Transverse colon (tissue), 4 donors: ENCODE results near the gene TNFRSF6B. TPM values are rescaled to one million over a fixed set of nuclear protein-coding genes. Genes with fewer than 3 reads are reported as not detected.

Source experiments
- DNase-seq: peaks from one replicate; pipeline ENCODE4 v3.0.0-alpha.2; 2019
- H3K27ac ChIP-seq, 4 donors: fragments of 200-600 bp; sonication (generic); 2 replicates each; pipeline ENCODE4 v1.5.1; 2016 to 2018; ENCODE audit warnings: inconsistent platforms in 4 of 4
- H3K27me3 ChIP-seq: fragments of 200-600 bp; sonication (generic); 2 replicates; pipeline ENCODE4 v1.5.1; 2017; ENCODE audit warnings: inconsistent platforms
- H3K36me3 ChIP-seq, 4 donors: fragments of 200-600 bp; sonication (generic); 2 replicates each; pipeline ENCODE4 v1.5.1; 2017 to 2019; ENCODE audit warnings: inconsistent platforms in 4 of 4
- H3K4me1 ChIP-seq, 4 donors: fragments of 200-600 bp; sonication (generic); 2 replicates each; pipeline ENCODE4 v1.5.1; 2017 to 2020; ENCODE audit warnings: inconsistent platforms in 4 of 4
- H3K4me3 ChIP-seq, 4 donors: fragments of 200-600 bp; sonication (generic); 1 replicate in 1 of 4; 2 replicates in 3 of 4; pipeline versions ENCODE4 v1.5.1 to v1.6.1; 2017 to 2019; ENCODE audit warnings: inconsistent platforms in 4 of 4
- H3K9me3 ChIP-seq, 2 donors: fragments of 200-600 bp; sonication (generic); 2 replicates each; pipeline ENCODE4 v1.5.1; 2017 to 2019; ENCODE audit warnings: inconsistent platforms in 2 of 2
- EP300 ChIP-seq: sonication (generic); formaldehyde crosslinking; IDR thresholded peaks from one replicate; pipeline ENCODE4 v1.6.1; 2017; ENCODE audit warnings: antibody characterized with exemption, low read depth
- POLR2A ChIP-seq: fragments of 450-650 bp; IDR thresholded peaks from one replicate; pipeline ENCODE4 v1.6.1; 2016; ENCODE audit warnings: antibody characterized with exemption, mild to moderate bottlenecking, moderate library complexity
- POLR2AphosphoS5 ChIP-seq, 3 donors: sonication (generic); formaldehyde crosslinking; IDR thresholded peaks; one replicate each; pipeline ENCODE4 v1.6.1; 2016; ENCODE audit warnings: antibody characterized with exemption in 3 of 3
- WGBS, 2 donors: methylation state at CpG; one replicate each; pipeline ENCODE4 v1.1.5; 2018; ENCODE audit warnings: low coverage in 1 of 2; 5-methylcytosine and 5-hydroxymethylcytosine counted together
- in situ Hi-C, 4 donors: fragments of 200-750 bp; cut with MboI; loops; one replicate each; pipeline versions ENCODE4 v1.15.0 to v1.15.1; 2017; ENCODE audit warnings: low sequenced_read_pairs in 3 of 4, low pct_ligation_motif_present in 1 of 4, low pct_unique_long_range_greater_than_20kb in 1 of 4
- intact Hi-C: fragments of 100-400 bp; cut with DNase I; formaldehyde crosslinking; loops from one replicate; pipeline ENCODE4 v1.15.1; 2023; ENCODE audit warnings: low total_unique reads
- total RNA-seq, 4 donors: library from RNA; depleted of rRNA; stranded (reverse); fragments of >200 nt; gene quantifications; one replicate each; pipeline ENCODE4 v1.1.0, GENCODE V29; 2016
- TF ChIP-seq, protein P1 (sequence below), 5 experiments: fragments of 200-600 bp in 3 of 5; fragments of 450-650 bp in 2 of 5; sonication (generic) in 3 of 5; IDR thresholded peaks; 1 replicate in 2 of 5; 2 replicates in 3 of 5; pipeline ENCODE4 v1.5.1; 2016 to 2017; ENCODE audit warnings: antibody characterized with exemption in 5 of 5, inconsistent platforms in 3 of 5, mild to moderate bottlenecking in 2 of 5, moderate library complexity in 1 of 5

Gene TNFRSF6B
- total RNA-seq, 4 donors from 2014 or later = 4.2 to 34.4 (median 13.6) TPM

DNA sequence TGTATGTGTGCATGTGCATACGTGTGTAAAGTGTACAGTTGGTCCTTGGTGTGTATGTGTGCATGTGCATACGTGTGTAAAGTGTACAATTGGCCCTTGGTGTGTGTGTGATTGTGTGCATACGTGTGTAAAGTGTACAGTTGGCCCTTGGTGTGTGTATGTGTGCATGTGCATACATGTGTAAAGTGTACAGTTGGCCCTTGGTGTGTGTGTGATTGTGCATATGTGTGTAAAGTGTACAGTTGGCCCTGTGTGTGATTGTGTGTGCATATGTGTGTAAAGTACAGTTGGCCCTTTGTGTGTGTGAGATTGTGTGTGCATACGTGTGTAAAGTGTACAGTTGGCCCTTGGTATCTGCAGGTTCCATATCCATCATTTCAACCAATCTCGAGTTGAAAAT is 35.0 kb downstream of the TNFRSF6B start:
- Histone ChIP-seq H3K4me1 (peaks cover 6 to 32% (median 14%) of the 10 kb centered on the region in 4 donors), H3K27me3 (no peaks in the 10 kb centered on the region), H3K9me3 (no peaks in the 10 kb centered on the region), H3K36me3 (peaks cover 0 to 2% (median 0%) of the 10 kb centered on the region in 4 donors), H3K4me3 (no peak overlapping the region), H3K27ac (peak overlapping the region in 1 of 4 donors; percentile 48)
- intact Hi-C loops = no loop called here
- no peak for DNase-seq
- 83 to 100% methylated on average over 1 to 5 of the region's 5 CpGs for WGBS, 2 donors
- TF ChIP-seq POLR2A = no peak
- no peak for TF ChIP-seq EP300
- TF ChIP-seq POLR2AphosphoS5 (IDR thresholded peaks at IDR 0.05) = no peak
- TF ChIP-seq, protein P1, sequence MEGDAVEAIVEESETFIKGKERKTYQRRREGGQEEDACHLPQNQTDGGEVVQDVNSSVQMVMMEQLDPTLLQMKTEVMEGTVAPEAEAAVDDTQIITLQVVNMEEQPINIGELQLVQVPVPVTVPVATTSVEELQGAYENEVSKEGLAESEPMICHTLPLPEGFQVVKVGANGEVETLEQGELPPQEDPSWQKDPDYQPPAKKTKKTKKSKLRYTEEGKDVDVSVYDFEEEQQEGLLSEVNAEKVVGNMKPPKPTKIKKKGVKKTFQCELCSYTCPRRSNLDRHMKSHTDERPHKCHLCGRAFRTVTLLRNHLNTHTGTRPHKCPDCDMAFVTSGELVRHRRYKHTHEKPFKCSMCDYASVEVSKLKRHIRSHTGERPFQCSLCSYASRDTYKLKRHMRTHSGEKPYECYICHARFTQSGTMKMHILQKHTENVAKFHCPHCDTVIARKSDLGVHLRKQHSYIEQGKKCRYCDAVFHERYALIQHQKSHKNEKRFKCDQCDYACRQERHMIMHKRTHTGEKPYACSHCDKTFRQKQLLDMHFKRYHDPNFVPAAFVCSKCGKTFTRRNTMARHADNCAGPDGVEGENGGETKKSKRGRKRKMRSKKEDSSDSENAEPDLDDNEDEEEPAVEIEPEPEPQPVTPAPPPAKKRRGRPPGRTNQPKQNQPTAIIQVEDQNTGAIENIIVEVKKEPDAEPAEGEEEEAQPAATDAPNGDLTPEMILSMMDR (IDR thresholded peaks at IDR 0.05) = no peak
- in situ Hi-C loops = no loop called here

DNA sequence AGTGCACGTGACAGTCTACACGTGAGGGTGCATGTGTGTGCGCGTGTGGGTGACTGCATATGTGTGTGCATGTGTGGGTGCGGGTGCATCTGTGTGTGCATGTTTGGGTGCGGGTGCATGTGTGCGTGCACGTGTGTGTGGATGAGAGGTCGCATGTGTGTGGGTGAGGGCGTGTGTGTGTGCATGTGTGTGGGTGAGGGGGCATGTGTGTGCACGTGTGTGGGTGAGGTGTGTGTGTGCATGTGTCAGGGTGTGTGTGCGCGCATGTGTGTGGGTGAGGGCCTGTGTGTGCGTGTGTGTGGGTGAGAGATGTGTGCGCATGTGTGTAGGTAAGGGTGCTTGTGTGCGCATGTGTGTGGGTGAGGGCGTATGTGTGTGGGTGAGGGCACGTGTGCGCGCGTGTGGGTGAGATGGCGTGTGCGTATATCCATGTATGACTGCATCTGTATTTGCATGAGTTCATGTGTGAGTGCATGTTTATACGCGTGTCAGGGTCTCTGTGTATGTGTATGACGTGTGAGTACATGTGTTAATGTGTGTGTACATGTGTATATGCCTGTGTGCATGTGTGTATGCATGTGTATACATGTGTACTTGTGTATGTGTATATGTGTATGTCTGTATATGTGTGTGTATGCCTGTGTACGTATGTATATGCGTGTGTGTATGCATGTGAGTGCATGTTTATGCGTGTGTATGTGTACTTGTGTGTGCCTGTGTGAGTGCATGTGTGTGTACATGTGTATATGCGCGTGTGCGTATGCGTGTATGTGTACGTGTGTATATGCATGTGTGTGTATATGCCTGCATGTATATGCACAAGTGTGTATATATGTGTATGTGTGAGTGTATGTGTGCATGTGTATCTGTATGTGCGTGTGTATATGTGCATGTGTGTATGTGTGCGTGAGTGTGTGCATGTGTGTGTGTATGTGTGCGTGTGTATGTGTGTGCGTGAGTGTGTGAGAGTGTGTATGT is 36.0 kb downstream of the TNFRSF6B start:
- no peaks in the 10 kb centered on the region for H3K27me3 ChIP-seq
- H3K4me3 ChIP-seq = no peak overlapping the region
- no peak for DNase-seq
- in situ Hi-C loops = no loop called here
- WGBS, 2 donors = 85 to 92% methylated on average over 17 to 37 of the region's 38 CpGs
- no peaks in the 10 kb centered on the region for H3K9me3 ChIP-seq
- intact Hi-C loops = no loop called here
- peaks cover 11 to 33% (median 19%) of the 10 kb centered on the region in 4 donors for H3K4me1 ChIP-seq
- no peak overlapping the region for H3K27ac ChIP-seq
- H3K36me3 ChIP-seq = no peaks in the 10 kb centered on the region
- TF ChIP-seq EP300 (no peak), POLR2A (no peak), POLR2AphosphoS5 (IDR thresholded peaks at IDR 0.05) (no peak)
- TF ChIP-seq, protein P1 (IDR thresholded peaks at IDR 0.05) = no peak

DNA sequence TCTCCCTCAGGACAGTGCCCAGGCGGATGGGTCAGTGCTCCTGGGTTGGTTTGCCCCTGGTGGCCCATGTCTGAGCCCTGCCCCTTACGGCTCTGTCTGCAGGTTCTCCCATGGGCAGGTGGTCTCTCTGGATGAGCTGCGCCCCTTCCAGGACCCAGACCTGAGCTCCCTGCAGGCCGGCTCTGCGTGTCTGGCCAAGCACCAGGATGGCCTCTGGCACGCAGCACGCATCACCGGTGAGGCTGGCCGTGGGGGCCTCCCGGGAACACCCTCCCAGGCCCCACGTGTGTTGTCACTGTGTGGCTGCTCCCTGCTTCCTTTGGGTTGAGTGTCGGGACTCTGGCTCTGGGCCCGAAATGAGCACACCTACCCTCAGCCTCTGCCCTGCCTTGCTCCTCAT is 36.7 kb downstream of the TNFRSF6B start:
- Histone ChIP-seq H3K27me3 (no peaks in the 10 kb centered on the region), H3K9me3 (no peaks in the 10 kb centered on the region), H3K36me3 (no peaks in the 10 kb centered on the region), H3K4me1 (peaks cover 18 to 33% (median 23%) of the 10 kb centered on the region in 4 donors), H3K27ac (no peak overlapping the region), H3K4me3 (no peak overlapping the region)
- in situ Hi-C loops = no loop called here
- intact Hi-C loops = no loop called here
- TF ChIP-seq, protein P1 (IDR thresholded peaks at IDR 0.05) = no peak
- no peak for TF ChIP-seq POLR2A
- TF ChIP-seq POLR2AphosphoS5 (IDR thresholded peaks at IDR 0.05) = no peak
- no peak for TF ChIP-seq EP300
- no peak for DNase-seq
- WGBS, 2 donors = 98 to 100% methylated on average over 1 to 12 of the region's 13 CpGs

DNA sequence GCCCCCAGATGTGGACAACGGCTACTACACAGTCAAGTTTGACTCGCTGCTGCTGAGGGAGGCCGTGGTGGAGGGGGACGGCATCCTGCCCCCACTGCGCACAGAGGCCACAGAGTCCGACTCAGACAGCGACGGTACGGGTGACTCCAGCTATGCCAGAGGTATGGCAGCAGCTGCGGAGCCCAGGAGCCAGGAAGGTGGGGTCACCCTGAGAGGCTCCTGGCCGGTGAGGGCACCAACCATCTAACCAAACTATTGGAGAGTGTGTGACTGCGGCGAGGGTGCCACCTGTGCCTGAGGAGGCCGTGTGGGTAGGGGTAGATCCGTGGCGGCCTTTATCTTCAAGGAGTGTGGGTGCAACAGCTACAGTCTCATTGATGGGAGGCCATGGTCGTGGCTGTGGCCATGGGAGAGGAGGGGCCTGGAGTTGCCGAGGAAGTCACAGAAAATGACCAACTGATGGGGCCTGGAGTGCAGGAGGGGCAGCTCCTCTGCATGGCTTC is 37.2 kb downstream of the TNFRSF6B start:
- H3K4me1 ChIP-seq = peaks cover 23 to 33% (median 28%) of the 10 kb centered on the region in 4 donors
- no peak overlapping the region for H3K27ac ChIP-seq
- H3K4me3 ChIP-seq = no peak overlapping the region
- intact Hi-C loops = no loop called here
- no peaks in the 10 kb centered on the region for H3K36me3 ChIP-seq
- in situ Hi-C loops = no loop called here
- H3K9me3 ChIP-seq = no peaks in the 10 kb centered on the region
- DNase-seq = no peak
- TF ChIP-seq EP300 (no peak), POLR2A (no peak), POLR2AphosphoS5 (IDR thresholded peaks at IDR 0.05) (no peak)
- TF ChIP-seq, protein P1 (IDR thresholded peaks at IDR 0.05) = no peak
- H3K27me3 ChIP-seq = no peaks in the 10 kb centered on the region
- 81 to 92% methylated on average over 3 to 7 of the region's 18 CpGs for WGBS, 2 donors
